Right atrium auricular region (tissue), 2 donors: ENCODE measurements around the gene TMEM233. TPM values are rescaled to one million over a fixed set of nuclear protein-coding genes. Genes with fewer than 3 reads are reported as not detected.

Experiments used
- DNase-seq: peaks from one replicate; pipeline ENCODE4 v3.0.0-alpha.2; 2019; ENCODE audit warnings: low spot score
- H3K27ac ChIP-seq, 2 donors: fragments of 200-600 bp; sonication (generic); 1 replicate in 1 of 2; 2 replicates in 1 of 2; pipeline ENCODE4 v1.5.1; 2016 to 2019
- H3K27me3 ChIP-seq, 2 donors: fragments of 200-600 bp; sonication (generic); one replicate each; pipeline versions ENCODE4 v1.5.1 to v1.6.0; 2017 to 2019
- H3K36me3 ChIP-seq: fragments of 200-600 bp; sonication (generic); one replicate; pipeline ENCODE4 v1.5.1; 2016
- H3K4me1 ChIP-seq, 2 donors: fragments of 200-600 bp; sonication (generic); one replicate each; pipeline versions ENCODE4 v1.5.1 to v1.6.0; 2017 to 2019
- H3K4me3 ChIP-seq, 2 donors: fragments of 200-600 bp; sonication (generic); 1 replicate in 1 of 2; 2 replicates in 1 of 2; pipeline ENCODE4 v1.5.1; 2017 to 2019; ENCODE audit warnings: mild to moderate bottlenecking in 1 of 2, moderate library complexity in 1 of 2
- H3K9me3 ChIP-seq, 2 donors: fragments of 200-600 bp; sonication (generic); one replicate each; pipeline ENCODE4 v1.5.1; 2019
- total RNA-seq, 2 donors: library from RNA; depleted of rRNA; stranded (reverse); fragments of >200 nt; gene quantifications; one replicate each; pipeline ENCODE4 v1.1.0, GENCODE V29; 2016
- TF ChIP-seq, protein P1 (sequence below), 2 donors: fragments of 200-600 bp; sonication (generic); IDR thresholded peaks; one replicate each; pipeline ENCODE4 v1.5.1; 2019; ENCODE audit warnings: antibody characterized with exemption in 2 of 2

The TMEM233 gene
- total RNA-seq, 2 donors from 2014 or later: 0.11 to 0.28 TPM

DNA sequence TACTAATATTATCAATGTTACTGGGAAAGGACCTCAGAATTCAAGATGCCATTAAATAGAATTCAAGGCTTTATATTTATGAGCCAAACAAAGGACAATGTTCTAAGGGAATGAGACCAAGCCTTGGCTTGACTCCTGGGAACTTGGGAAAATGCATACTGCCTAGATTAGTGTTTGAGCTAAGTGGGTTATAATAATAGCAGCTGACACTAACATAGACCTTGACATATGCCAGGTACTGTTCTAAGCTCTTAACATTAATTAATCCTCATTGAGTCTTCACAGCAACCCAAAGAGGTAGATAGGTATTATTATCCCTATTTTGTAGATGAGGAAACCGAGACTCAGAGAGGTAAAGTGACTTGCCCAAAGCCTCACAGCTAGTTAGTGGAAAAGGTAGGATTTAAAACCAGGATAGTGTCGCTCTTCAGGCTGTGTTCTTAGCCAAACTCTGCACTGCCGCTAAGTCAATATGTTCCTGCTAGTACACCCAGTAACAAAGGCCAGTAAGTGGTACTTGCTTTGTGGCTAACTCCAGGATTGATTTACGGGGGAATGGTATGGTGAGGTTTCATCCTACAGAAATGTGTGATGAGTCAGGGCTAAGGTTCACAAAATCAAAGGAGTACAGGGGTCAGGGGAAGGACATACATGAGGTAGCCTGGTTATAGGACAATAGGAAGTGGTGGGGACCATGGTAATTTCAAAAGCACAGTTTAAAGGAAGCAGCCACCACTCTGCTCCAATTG is 38.5 kb downstream of the TMEM233 start:
- H3K27ac ChIP-seq: no peak overlapping the region

DNA sequence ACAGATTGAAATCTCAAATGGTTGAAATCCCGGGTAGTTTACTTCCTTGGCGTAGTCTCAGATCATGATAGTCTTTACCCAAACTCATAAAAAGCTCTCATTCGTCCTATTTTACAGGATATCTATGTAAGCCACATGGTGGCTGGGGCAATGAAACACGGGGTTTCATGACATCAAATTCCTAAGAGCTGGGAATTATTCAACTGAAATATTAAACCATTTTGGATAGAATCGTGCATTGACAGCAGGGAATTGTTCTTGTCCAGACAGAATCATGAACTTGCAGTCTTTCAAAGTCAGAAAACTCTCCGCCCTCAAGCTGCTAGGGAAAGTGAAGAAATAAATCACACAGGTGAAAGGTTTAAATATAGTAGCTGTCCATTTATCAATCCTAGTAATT is 41.2 kb downstream of the TMEM233 start:
- Histone ChIP-seq H3K27ac (no peak overlapping the region), H3K36me3 (no peaks in the 10 kb centered on the region), H3K27me3 (no peaks in the 10 kb centered on the region), H3K9me3 (no peaks in the 10 kb centered on the region), H3K4me1 (no peaks in the 10 kb centered on the region), H3K4me3 (no peak overlapping the region)
- no peak for DNase-seq
- TF ChIP-seq, protein P1, sequence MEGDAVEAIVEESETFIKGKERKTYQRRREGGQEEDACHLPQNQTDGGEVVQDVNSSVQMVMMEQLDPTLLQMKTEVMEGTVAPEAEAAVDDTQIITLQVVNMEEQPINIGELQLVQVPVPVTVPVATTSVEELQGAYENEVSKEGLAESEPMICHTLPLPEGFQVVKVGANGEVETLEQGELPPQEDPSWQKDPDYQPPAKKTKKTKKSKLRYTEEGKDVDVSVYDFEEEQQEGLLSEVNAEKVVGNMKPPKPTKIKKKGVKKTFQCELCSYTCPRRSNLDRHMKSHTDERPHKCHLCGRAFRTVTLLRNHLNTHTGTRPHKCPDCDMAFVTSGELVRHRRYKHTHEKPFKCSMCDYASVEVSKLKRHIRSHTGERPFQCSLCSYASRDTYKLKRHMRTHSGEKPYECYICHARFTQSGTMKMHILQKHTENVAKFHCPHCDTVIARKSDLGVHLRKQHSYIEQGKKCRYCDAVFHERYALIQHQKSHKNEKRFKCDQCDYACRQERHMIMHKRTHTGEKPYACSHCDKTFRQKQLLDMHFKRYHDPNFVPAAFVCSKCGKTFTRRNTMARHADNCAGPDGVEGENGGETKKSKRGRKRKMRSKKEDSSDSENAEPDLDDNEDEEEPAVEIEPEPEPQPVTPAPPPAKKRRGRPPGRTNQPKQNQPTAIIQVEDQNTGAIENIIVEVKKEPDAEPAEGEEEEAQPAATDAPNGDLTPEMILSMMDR (IDR thresholded peaks at IDR 0.05): no peak

More for the DNA sequence above, 38.5 kb downstream of the TMEM233 start:
- TF ChIP-seq, protein P1 (IDR thresholded peaks at IDR 0.05): no peak
- Histone ChIP-seq H3K27me3 (no peaks in the 10 kb centered on the region), H3K4me3 (no peak overlapping the region), H3K36me3 (no peaks in the 10 kb centered on the region), H3K4me1 (no peaks in the 10 kb centered on the region), H3K9me3 (no peaks in the 10 kb centered on the region)
- DNase-seq: no peak

- Histone ChIP-seq H3K27ac (no peak overlapping the region), H3K27me3 (no peaks in the 10 kb centered on the region), H3K9me3 (no peaks in the 10 kb centered on the region), H3K36me3 (no peaks in the 10 kb centered on the region), H3K4me3 (no peak overlapping the region), H3K4me1 (no peaks in the 10 kb centered on the region)
- DNase-seq: no peak
- TF ChIP-seq, protein P1 (IDR thresholded peaks at IDR 0.05): no peak
These were observed 49.4 kb downstream of the TMEM233 start for GRCh38 chr12:119642986-119643385.

DNA sequence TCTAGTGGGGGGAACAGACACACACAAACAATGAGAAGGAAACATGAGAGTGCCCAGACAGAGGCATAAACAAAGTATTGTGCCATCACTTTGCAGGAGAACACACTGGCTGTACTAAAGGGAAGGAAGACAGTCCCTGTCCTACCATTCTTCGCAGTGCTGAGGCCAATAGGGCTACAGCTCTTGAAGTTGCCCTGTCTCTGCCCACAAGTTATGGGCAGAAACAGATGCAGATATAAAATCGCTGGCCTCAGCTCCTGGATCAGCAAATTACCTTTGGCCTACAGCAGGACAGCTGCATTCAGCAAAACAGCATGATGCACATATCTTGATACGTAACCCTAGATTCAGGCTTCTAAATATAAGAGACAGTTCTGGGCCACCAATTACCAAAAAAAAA is 51.4 kb downstream of the TMEM233 start:
- DNase-seq: no peak
- TF ChIP-seq, protein P1 (IDR thresholded peaks at IDR 0.05): no peak
- no peak overlapping the region for H3K27ac ChIP-seq
- no peak overlapping the region for H3K4me3 ChIP-seq
- H3K9me3 ChIP-seq: no peaks in the 10 kb centered on the region
- H3K4me1 ChIP-seq: no peaks in the 10 kb centered on the region
- H3K27me3 ChIP-seq: no peaks in the 10 kb centered on the region
- no peaks in the 10 kb centered on the region for H3K36me3 ChIP-seq

GRCh38 chr12:119645535-119646059 is 52.0 kb downstream of the TMEM233 start:
- no peaks in the 10 kb centered on the region for H3K4me1 ChIP-seq
- TF ChIP-seq, protein P1 (IDR thresholded peaks at IDR 0.05): no peak
- H3K4me3 ChIP-seq: no peak overlapping the region
- DNase-seq: no peak
- H3K36me3 ChIP-seq: no peaks in the 10 kb centered on the region
- no peaks in the 10 kb centered on the region for H3K9me3 ChIP-seq
- no peaks in the 10 kb centered on the region for H3K27me3 ChIP-seq
- H3K27ac ChIP-seq: no peak overlapping the region
